Osteoblast (primary cell): ENCODE measurements around the gene SCRN2. TPM values are rescaled to one million over a fixed set of nuclear protein-coding genes. Genes with fewer than 3 reads are reported as not detected.

ENCODE experiments used
- DNase-seq: peaks from one replicate; pipeline ENCODE4 v3.0.0; 2011; ENCODE audit warnings: low spot score, mixed read lengths; ENCODE audit not compliant: insufficient read length; ENCODE audit errors: missing footprints
- H2AFZ ChIP-seq: 2 replicates; pipeline ENCODE4 v1.6.0; 2011; ENCODE audit warnings: mild to moderate bottlenecking, low read length
- H3K27ac ChIP-seq: 2 replicates; pipeline ENCODE4 v1.5.1; 2011; ENCODE audit warnings: mild to moderate bottlenecking, low read depth, low read length, moderate library complexity
- H3K27me3 ChIP-seq: 2 replicates; pipeline ENCODE4 v1.6.0; 2012; ENCODE audit warnings: mild to moderate bottlenecking, control low read depth, inconsistent platforms, low read length, moderate library complexity; ENCODE audit not compliant: insufficient read depth
- H3K36me3 ChIP-seq: 2 replicates; pipeline ENCODE4 v1.5.1; 2011; ENCODE audit warnings: mild to moderate bottlenecking, low read length, control low read depth, moderate library complexity; ENCODE audit not compliant: insufficient read depth
- H3K4me1 ChIP-seq: 2 replicates; pipeline ENCODE4 v1.5.1; 2011; ENCODE audit warnings: mild to moderate bottlenecking, low read length, control low read depth, moderate library complexity; ENCODE audit not compliant: insufficient read depth
- H3K4me2 ChIP-seq: 2 replicates; pipeline ENCODE4 v1.6.0; 2011; ENCODE audit warnings: mild to moderate bottlenecking, low read length; ENCODE audit not compliant: insufficient read depth
- H3K4me3 ChIP-seq: fragments of 200-600 bp; sonication (generic); 3 replicates; pipeline ENCODE4 v1.5.1; 2012; ENCODE audit warnings: mild to moderate bottlenecking, low read length, inconsistent platforms; ENCODE audit not compliant: insufficient read depth
- H3K79me2 ChIP-seq: 2 replicates; pipeline ENCODE4 v1.6.0; 2012; ENCODE audit warnings: mild to moderate bottlenecking, low read length, control low read depth, inconsistent platforms; ENCODE audit not compliant: insufficient read depth
- H3K9me3 ChIP-seq: 2 replicates; pipeline ENCODE4 v1.5.1; 2011; ENCODE audit warnings: low read depth, low read length, control low read depth
- H4K20me1 ChIP-seq: 2 replicates; pipeline ENCODE4 v1.6.0; 2012; ENCODE audit warnings: mild to moderate bottlenecking, low read length, control low read depth; ENCODE audit not compliant: insufficient read depth
- CTCF ChIP-seq: IDR thresholded peaks from 2 replicates; pipeline ENCODE4 v1.5.1; 2011; ENCODE audit warnings: mild to moderate bottlenecking, low read depth, low read length, moderate library complexity; ENCODE audit errors: extremely low read depth
- total RNA-seq: library from RNA; depleted of rRNA; stranded (reverse); fragments of >200 nt; gene quantifications from 2 replicates; pipeline ENCODE4 v1.2.3, GENCODE V29; 2012

The SCRN2 gene
- total RNA-seq, 1 donor, result 42.7 TPM

GRCh38 chr17:47836601-47837000, 4.5 kb downstream of the SCRN2 start:
- TF ChIP-seq CTCF, result no peak
- H3K4me2 ChIP-seq, result no peak overlapping the region
- H3K27ac ChIP-seq, result peak overlapping the region; percentile 56
- no peaks in the 10 kb centered on the region for H3K27me3 ChIP-seq
- no peak overlapping the region for H3K4me3 ChIP-seq
- peaks cover 3% of the 10 kb centered on the region for H4K20me1 ChIP-seq
- peaks cover 26% of the 10 kb centered on the region for H3K79me2 ChIP-seq
- H3K36me3 ChIP-seq, result peaks cover 15% of the 10 kb centered on the region
- peak; percentile 60 for DNase-seq
- no peak overlapping the region for H2AFZ ChIP-seq
- H3K9me3 ChIP-seq, result no peaks in the 10 kb centered on the region
- H3K4me1 ChIP-seq, result peaks cover 41% of the 10 kb centered on the region

DNA sequence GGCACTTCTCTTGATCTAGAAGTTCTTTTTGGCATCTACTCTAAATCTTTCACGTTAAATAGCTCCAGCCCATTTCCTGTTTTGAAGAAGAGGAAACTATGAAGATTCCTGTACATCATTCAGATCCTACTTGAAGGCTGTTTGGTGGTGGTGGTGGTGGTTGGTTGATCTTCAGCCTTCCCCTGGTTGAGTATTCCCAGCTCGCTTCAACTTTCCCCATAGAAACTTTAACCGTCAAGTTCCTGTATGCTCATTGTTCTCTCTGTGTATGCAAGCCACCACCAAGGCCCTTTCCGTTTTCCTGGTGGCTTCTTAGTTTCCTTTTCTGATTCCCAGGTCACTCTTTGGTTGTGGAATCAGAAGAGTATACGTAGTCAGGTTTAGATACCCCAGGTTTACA, 6.3 kb downstream of the SCRN2 start:
- Histone ChIP-seq H3K27ac (no peak overlapping the region), H2AFZ (no peak overlapping the region)
- DNase-seq, result peak; percentile 26

GRCh38 chr17:47831934-47832327, 9.1 kb downstream of the SCRN2 start:
- peak overlapping the region; percentile 88 for H3K27ac ChIP-seq
- peak; percentile 43 for DNase-seq

More for the DNA sequence above, 6.3 kb downstream of the SCRN2 start:
- Histone ChIP-seq H3K79me2 (peaks cover 28% of the 10 kb centered on the region), H3K27me3 (no peaks in the 10 kb centered on the region), H3K4me1 (peaks cover 41% of the 10 kb centered on the region), H3K36me3 (peaks cover 15% of the 10 kb centered on the region), H3K4me3 (no peak overlapping the region), H4K20me1 (peaks cover 9% of the 10 kb centered on the region), H3K4me2 (no peak overlapping the region), H3K9me3 (no peaks in the 10 kb centered on the region)
- TF ChIP-seq CTCF, result no peak

More at GRCh38 chr17:47831934-47832327, 9.1 kb downstream of the SCRN2 start:
- Histone ChIP-seq H3K79me2 (peaks cover 31% of the 10 kb centered on the region), H2AFZ (peak overlapping the region; percentile 91), H3K4me3 (peak overlapping the region; percentile 96), H3K4me1 (peaks cover 22% of the 10 kb centered on the region), H3K27me3 (no peaks in the 10 kb centered on the region), H3K36me3 (peaks cover 25% of the 10 kb centered on the region), H4K20me1 (peaks cover 8% of the 10 kb centered on the region), H3K9me3 (no peaks in the 10 kb centered on the region), H3K4me2 (peak overlapping the region; percentile 100)
- TF ChIP-seq CTCF, result no peak
